OCI-LY7 (cell line): Measurements from ENCODE around the gene ADRA2A.

Source experiments
- CTCF ChIP-seq: fragments of 200-600 bp; sonication (generic); conservative IDR thresholded peaks from 2 replicates; pipeline ENCODE4 v1.5.1; 2014; ENCODE audit warnings: mild to moderate bottlenecking, antibody characterized with exemption, low read length, moderate library complexity, mixed read lengths
- EZH2phosphoT487 ChIP-seq: fragments of 200-600 bp; sonication (generic); IDR thresholded peaks from 2 replicates; pipeline ENCODE4 v1.6.1; 2018; ENCODE audit warnings: low read depth, borderline replicate concordance, mild to moderate bottlenecking, mixed run types, antibody characterized with exemption, low read length, moderate library complexity, mixed read lengths

- TF ChIP-seq CTCF (no peak), EZH2phosphoT487 (no peak)
These were observed 10.5 kb downstream of the ADRA2A start for GRCh38 chr10:111087331-111087756.
